Measurements from ENCODE around the gene DCLK1.

Gene DCLK1

DNA sequence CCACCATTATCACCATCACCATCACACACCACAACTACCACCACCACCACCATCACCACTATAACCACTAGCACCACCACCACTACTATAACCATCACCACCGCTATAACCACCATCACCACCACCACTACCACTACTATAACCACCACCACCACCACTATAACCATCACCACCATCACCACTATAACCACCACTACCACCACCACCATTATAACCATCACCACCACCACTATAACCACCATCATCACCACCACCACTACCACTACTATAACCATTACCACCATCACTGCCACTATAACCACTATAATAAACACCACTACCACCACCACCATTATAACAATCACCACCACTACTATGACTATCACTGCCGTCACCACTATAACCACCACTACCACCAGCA lies 173.2 kb downstream of the DCLK1 start:
- TF ChIP-seq POLR2AphosphoS5 (IDR thresholded peaks at IDR 0.05; ENCODE audit: low read depth, low read length) (no peak), SIN3A (IDR thresholded peaks at IDR 0.05; ENCODE audit: borderline replicate concordance, insufficient read depth, low read length) (no peak), TAF1 (IDR thresholded peaks at IDR 0.05; ENCODE audit: borderline replicate concordance, insufficient read depth, low read length) (no peak), FOXP2 (optimal IDR thresholded peaks at IDR 0.05; ENCODE audit: borderline replicate concordance, extremely low read depth, extremely low read length, insufficient read depth) (no peak)
- TF ChIP-seq, protein P1, sequence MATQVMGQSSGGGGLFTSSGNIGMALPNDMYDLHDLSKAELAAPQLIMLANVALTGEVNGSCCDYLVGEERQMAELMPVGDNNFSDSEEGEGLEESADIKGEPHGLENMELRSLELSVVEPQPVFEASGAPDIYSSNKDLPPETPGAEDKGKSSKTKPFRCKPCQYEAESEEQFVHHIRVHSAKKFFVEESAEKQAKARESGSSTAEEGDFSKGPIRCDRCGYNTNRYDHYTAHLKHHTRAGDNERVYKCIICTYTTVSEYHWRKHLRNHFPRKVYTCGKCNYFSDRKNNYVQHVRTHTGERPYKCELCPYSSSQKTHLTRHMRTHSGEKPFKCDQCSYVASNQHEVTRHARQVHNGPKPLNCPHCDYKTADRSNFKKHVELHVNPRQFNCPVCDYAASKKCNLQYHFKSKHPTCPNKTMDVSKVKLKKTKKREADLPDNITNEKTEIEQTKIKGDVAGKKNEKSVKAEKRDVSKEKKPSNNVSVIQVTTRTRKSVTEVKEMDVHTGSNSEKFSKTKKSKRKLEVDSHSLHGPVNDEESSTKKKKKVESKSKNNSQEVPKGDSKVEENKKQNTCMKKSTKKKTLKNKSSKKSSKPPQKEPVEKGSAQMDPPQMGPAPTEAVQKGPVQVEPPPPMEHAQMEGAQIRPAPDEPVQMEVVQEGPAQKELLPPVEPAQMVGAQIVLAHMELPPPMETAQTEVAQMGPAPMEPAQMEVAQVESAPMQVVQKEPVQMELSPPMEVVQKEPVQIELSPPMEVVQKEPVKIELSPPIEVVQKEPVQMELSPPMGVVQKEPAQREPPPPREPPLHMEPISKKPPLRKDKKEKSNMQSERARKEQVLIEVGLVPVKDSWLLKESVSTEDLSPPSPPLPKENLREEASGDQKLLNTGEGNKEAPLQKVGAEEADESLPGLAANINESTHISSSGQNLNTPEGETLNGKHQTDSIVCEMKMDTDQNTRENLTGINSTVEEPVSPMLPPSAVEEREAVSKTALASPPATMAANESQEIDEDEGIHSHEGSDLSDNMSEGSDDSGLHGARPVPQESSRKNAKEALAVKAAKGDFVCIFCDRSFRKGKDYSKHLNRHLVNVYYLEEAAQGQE (IDR thresholded peaks at IDR 0.05; ENCODE audit: insufficient read depth in 1 of 2, low read depth in 2 of 2, low read length in 2 of 2) = no peak

DNA sequence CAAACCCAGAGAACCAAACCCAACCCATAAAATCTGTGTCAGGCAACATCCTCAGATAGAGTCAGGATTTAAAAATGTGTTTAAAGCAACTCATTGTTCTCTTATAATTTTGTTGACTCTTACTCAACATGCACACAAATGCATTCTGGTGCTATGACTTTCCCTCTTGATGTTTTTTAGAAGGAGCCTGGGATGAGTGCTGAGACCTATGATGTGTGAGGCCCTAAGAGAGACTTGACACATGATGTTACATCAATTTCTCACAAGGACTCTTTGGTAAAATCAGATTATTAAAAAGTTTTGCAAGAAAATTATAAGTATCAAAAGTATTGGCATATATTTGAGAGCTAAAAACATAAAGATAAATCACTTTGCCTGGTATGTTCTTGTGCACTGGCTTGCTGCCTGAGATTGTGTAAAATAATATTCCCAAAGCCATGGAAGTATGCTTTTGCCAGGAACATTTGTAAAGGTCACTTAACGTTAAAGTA lies 173.9 kb downstream of the DCLK1 start:
- TF ChIP-seq TAF1 (IDR thresholded peaks at IDR 0.05; ENCODE audit: borderline replicate concordance, insufficient read depth, low read length) = no peak

DNA sequence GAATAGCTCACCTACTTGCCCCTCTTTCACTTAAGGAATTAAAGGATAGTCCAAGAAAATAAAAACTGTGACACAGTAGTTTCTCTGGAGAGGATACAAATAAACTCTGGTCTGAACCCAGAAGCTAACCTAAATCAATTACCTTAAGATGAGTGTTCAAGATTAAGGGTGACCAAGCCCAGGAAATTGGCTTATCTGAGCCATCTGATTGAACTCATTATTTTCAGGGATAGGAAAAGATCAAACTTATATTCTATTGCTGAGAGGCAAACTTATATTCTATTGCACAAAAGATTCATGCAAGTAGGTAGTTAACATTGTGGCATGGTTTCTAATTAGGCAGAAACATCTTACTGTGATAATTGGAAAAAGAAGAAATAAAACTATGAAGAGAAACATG lies 175.1 kb downstream of the DCLK1 start:
- TF ChIP-seq FOXP2 (optimal IDR thresholded peaks at IDR 0.05; ENCODE audit: borderline replicate concordance, extremely low read depth, extremely low read length, insufficient read depth) = no peak
- no peak for TF ChIP-seq SIN3A (IDR thresholded peaks at IDR 0.05; ENCODE audit: borderline replicate concordance, insufficient read depth, low read length)
- TF ChIP-seq, protein P1 (IDR thresholded peaks at IDR 0.05; ENCODE audit: insufficient read depth in 1 of 2, low read depth in 2 of 2, low read length in 2 of 2) = no peak
- no peak for TF ChIP-seq TAF1 (IDR thresholded peaks at IDR 0.05; ENCODE audit: borderline replicate concordance, insufficient read depth, low read length)
- no peak for TF ChIP-seq POLR2AphosphoS5 (IDR thresholded peaks at IDR 0.05; ENCODE audit: low read depth, low read length)

DNA sequence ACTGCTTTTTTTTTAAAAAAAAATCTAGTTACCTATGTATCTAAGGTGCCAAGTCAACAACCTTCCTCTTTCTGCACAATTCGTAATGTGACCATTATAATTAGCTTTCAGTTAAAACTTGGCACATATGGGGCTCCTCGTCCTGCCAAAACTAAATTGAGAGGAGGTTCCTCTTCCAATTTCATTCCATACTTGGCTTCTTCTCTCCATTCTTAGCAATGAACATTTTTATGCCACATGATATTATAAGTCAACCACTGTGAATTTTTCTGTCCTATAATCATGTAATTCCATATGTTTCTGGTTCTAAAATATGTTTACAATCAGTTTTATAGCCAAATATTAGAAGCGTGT lies 177.0 kb downstream of the DCLK1 start:
- TF ChIP-seq TAF1 (IDR thresholded peaks at IDR 0.05; ENCODE audit: borderline replicate concordance, insufficient read depth, low read length) (no peak), FOXP2 (optimal IDR thresholded peaks at IDR 0.05; ENCODE audit: borderline replicate concordance, extremely low read depth, extremely low read length, insufficient read depth) (no peak), SIN3A (IDR thresholded peaks at IDR 0.05; ENCODE audit: borderline replicate concordance, insufficient read depth, low read length) (no peak), POLR2AphosphoS5 (IDR thresholded peaks at IDR 0.05; ENCODE audit: low read depth, low read length) (no peak)
- TF ChIP-seq, protein P1 (IDR thresholded peaks at IDR 0.05; ENCODE audit: insufficient read depth in 1 of 2, low read depth in 2 of 2, low read length in 2 of 2) = no peak

DNA sequence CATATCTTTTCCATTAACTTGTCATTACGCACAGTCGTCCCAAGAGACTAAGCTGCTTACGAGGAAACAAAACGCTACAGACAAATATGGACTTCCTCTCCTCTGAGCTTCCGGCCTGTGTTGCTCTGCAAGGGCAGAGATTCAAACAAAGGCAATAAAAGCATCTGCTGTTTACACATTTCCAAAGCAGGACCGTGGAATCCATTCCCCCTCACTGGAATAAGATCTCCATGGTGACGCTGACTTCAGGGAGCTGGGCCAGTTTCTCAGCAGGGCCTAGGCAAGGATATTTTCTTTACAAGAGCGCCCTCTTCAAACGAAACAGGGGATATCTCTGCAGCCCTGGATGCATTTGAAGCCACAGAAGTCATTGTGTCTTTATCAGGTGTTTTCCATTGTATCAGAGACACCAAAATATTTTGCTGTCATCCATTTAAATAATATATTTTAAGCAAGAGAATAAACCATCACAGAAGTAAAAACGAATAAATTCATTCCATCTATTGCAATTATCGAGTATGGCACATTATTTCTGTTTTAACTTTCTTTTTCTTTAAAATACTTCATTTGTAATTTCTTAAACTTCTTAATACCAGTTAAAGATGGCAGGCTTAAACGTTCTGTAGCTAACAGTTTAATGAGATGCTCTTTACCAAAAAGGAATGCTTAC lies 177.5 kb downstream of the DCLK1 start:
- TF ChIP-seq SIN3A (IDR thresholded peaks at IDR 0.05; ENCODE audit: borderline replicate concordance, insufficient read depth, low read length) = no peak
- peak; percentile 80 for TF ChIP-seq FOXP2 (optimal IDR thresholded peaks at IDR 0.05; ENCODE audit: borderline replicate concordance, extremely low read depth, extremely low read length, insufficient read depth)

DNA sequence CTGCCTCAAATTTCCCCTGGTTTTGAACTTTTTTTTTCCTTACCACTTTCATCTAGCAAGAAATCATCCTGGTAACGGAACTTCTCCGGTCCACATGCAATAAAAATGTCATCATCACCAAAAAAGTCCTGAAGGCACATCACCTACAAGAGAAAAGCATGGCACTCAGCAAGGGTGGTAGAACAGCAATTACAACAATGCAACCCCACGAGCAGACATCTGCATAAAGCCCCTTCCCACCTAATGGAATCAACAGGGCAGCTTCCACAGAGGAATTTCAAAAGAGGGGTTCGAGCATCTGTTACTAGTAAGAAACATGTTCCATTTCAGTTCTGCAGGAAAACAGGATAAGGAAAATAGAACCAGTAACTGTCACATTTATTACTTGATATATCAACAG lies 183.9 kb downstream of the DCLK1 start:
- TF ChIP-seq SIN3A (IDR thresholded peaks at IDR 0.05; ENCODE audit: borderline replicate concordance, insufficient read depth, low read length) (no peak), POLR2AphosphoS5 (IDR thresholded peaks at IDR 0.05; ENCODE audit: low read depth, low read length) (no peak), FOXP2 (optimal IDR thresholded peaks at IDR 0.05; ENCODE audit: borderline replicate concordance, extremely low read depth, extremely low read length, insufficient read depth) (no peak), TAF1 (IDR thresholded peaks at IDR 0.05; ENCODE audit: borderline replicate concordance, insufficient read depth, low read length) (no peak)
- TF ChIP-seq, protein P1 (IDR thresholded peaks at IDR 0.05; ENCODE audit: insufficient read depth in 1 of 2, low read depth in 2 of 2, low read length in 2 of 2) = no peak
